WTC11 (cell line): ENCODE results near the gene PREB. TPM values are rescaled to one million over a fixed set of nuclear protein-coding genes. Genes with fewer than 3 reads are reported as not detected.

Source experiments
- ATAC-seq: fragments of 200-7000 bp; cut with Tn5 transposase; 2 replicates; pipeline ENCODE4 v1.10.0; 2021; ENCODE audit warnings: mild to moderate bottlenecking, moderate library complexity
- CTCF ChIA-PET: fragments of 300-600 bp; sonication (Branson Sonifier 250); formaldehyde crosslinking; loops from one replicate; lab custom pipeline; 2021; ENCODE audit warnings: antibody characterized with exemption; lab: Charles Lee
- POLR2A ChIA-PET: fragments of 350-600 bp; sonication (Branson Sonifier 250); formaldehyde crosslinking; loops from one replicate; lab custom pipeline; 2021; ENCODE audit warnings: antibody characterized with exemption; lab: Charles Lee
- DNase-seq: peaks from one replicate; pipeline ENCODE4 v3.0.0; 2021; ENCODE audit warnings: low spot score
- H3K27ac Mint-ChIP-seq: 2 replicates; pipeline ENCODE4 v1.8.0; 2021; ENCODE audit warnings: mixed read lengths
- H3K27me3 Mint-ChIP-seq: 2 replicates; pipeline ENCODE4 v1.8.0; 2021; ENCODE audit warnings: low read depth, mild to moderate bottlenecking, moderate library complexity, mixed read lengths
- H3K36me3 Mint-ChIP-seq: 2 replicates; pipeline ENCODE4 v1.8.0; 2021; ENCODE audit warnings: mixed read lengths
- H3K4me1 Mint-ChIP-seq: 2 replicates; pipeline ENCODE4 v1.8.0; 2022; ENCODE audit warnings: mixed read lengths
- H3K4me3 Mint-ChIP-seq: 2 replicates; pipeline ENCODE4 v1.8.0; 2021; ENCODE audit warnings: mild to moderate bottlenecking, moderate library complexity, mixed read lengths
- H3K9me3 Mint-ChIP-seq: 2 replicates; pipeline ENCODE4 v1.8.0; 2021; ENCODE audit warnings: mixed read lengths
- ATF3 ChIP-seq: sonication (generic); formaldehyde crosslinking; conservative IDR thresholded peaks from 2 replicates; pipeline ENCODE4 v1.8.1; 2022; ENCODE audit warnings: mild to moderate bottlenecking, missing genetic modification reagents
- CREB1 ChIP-seq: sonication (generic); formaldehyde crosslinking; IDR thresholded peaks from 2 replicates; pipeline ENCODE4 v1.8.0; 2023; ENCODE audit warnings: mild to moderate bottlenecking, missing genetic modification reagents
- CTCF ChIP-seq: fragments of 200-600 bp; IDR thresholded peaks from 2 replicates; pipeline ENCODE4 v1.8.0; 2022; ENCODE audit warnings: antibody characterized with exemption
- E2F4 ChIP-seq: sonication (generic); formaldehyde crosslinking; IDR thresholded peaks from 2 replicates; pipeline ENCODE4 v1.8.1; 2022; ENCODE audit warnings: low read depth, mild to moderate bottlenecking, moderate library complexity, missing genetic modification reagents, borderline replicate concordance
- EMX1 ChIP-seq: fragments of 250-450 bp; sonication (Bioruptor Pico); IDR thresholded peaks from 2 replicates; pipeline ENCODE4 v1.8.0; 2021; ENCODE audit warnings: mild to moderate bottlenecking
- ERG ChIP-seq: fragments of 250-450 bp; sonication (Bioruptor Pico); IDR thresholded peaks from 2 replicates; pipeline ENCODE4 v1.8.0; 2021; ENCODE audit warnings: mild to moderate bottlenecking
- FOXP1 ChIP-seq: sonication (generic); formaldehyde crosslinking; IDR thresholded peaks from 2 replicates; pipeline ENCODE4 v1.8.0; 2022; ENCODE audit warnings: missing genetic modification reagents, mild to moderate bottlenecking, moderate library complexity, borderline replicate concordance
- GABPB1 ChIP-seq: sonication (generic); formaldehyde crosslinking; IDR thresholded peaks from 2 replicates; pipeline ENCODE4 v1.8.1; 2023; ENCODE audit warnings: mild to moderate bottlenecking, missing genetic modification reagents
- KAT7 ChIP-seq: sonication (generic); formaldehyde crosslinking; IDR thresholded peaks from 2 replicates; pipeline ENCODE4 v1.8.1; 2023; ENCODE audit warnings: missing genetic modification reagents, mild to moderate bottlenecking, borderline replicate concordance
- MYBL2 ChIP-seq: sonication (generic); formaldehyde crosslinking; IDR thresholded peaks from 2 replicates; pipeline ENCODE4 v1.8.1; 2023; ENCODE audit warnings: mild to moderate bottlenecking, moderate library complexity, missing genetic modification reagents
- OVOL2 ChIP-seq: fragments of 250-450 bp; sonication (Bioruptor Pico); IDR thresholded peaks from 2 replicates; pipeline ENCODE4 v1.9.0; 2021; ENCODE audit warnings: mild to moderate bottlenecking, borderline replicate concordance
- RELA ChIP-seq: sonication (generic); formaldehyde crosslinking; IDR thresholded peaks from 2 replicates; pipeline ENCODE4 v1.8.1; 2022; ENCODE audit warnings: missing genetic modification reagents, mild to moderate bottlenecking, borderline replicate concordance
- SMAD3 ChIP-seq: sonication (generic); formaldehyde crosslinking; IDR thresholded peaks from 2 replicates; pipeline ENCODE4 v1.8.0; 2022; ENCODE audit warnings: missing genetic modification reagents, mild to moderate bottlenecking, borderline replicate concordance
- TCF7 ChIP-seq: sonication (generic); formaldehyde crosslinking; IDR thresholded peaks from 2 replicates; pipeline ENCODE4 v1.8.0; 2022; ENCODE audit warnings: mild to moderate bottlenecking, low read depth, missing genetic modification reagents, moderate library complexity
- ZNF121 ChIP-seq: sonication (generic); formaldehyde crosslinking; IDR thresholded peaks from 2 replicates; pipeline ENCODE4 v1.8.0; 2023; ENCODE audit warnings: missing genetic modification reagents
- ZNF232 ChIP-seq: sonication (generic); formaldehyde crosslinking; IDR thresholded peaks from 2 replicates; pipeline ENCODE4 v1.8.0; 2022; ENCODE audit warnings: mild to moderate bottlenecking, missing genetic modification reagents
- ZNF263 ChIP-seq: sonication (generic); formaldehyde crosslinking; IDR thresholded peaks from 2 replicates; pipeline ENCODE4 v1.8.1; 2022; ENCODE audit warnings: low read depth, mild to moderate bottlenecking, moderate library complexity, missing genetic modification reagents
- ZNF281 ChIP-seq: sonication (generic); formaldehyde crosslinking; IDR thresholded peaks from 2 replicates; pipeline ENCODE4 v1.8.0; 2023; ENCODE audit warnings: mild to moderate bottlenecking, missing genetic modification reagents
- ZNF532 ChIP-seq: fragments of 250-450 bp; sonication (Bioruptor Pico); IDR thresholded peaks from 2 replicates; pipeline ENCODE4 v1.9.0; 2021; ENCODE audit warnings: mild to moderate bottlenecking, borderline replicate concordance
- total RNA-seq: library from RNA; stranded (reverse); gene quantifications from 3 replicates; pipeline ENCODE4 v1.2.3, GENCODE V29; 2021

Gene PREB
- total RNA-seq, 1 experiment from 2014 or later, result 69.2 TPM

- Mint-ChIP-seq H3K4me1 (peaks cover 11% of the 10 kb centered on the region), H3K9me3 (no peaks in the 10 kb centered on the region), H3K27ac (no peak overlapping the region), H3K4me3 (no peak overlapping the region), H3K27me3 (peaks cover 9% of the 10 kb centered on the region), H3K36me3 (no peaks in the 10 kb centered on the region)
- CTCF ChIA-PET, result interaction anchor here (1.9 to 2.6 kb wide), 6 partner anchors 19 to 131 kb away, joined by 9 to 50 read pairs (median 18); partner anchors contain the start of gene PREB
- ATAC-seq (no peak), DNase-seq (no peak)
- TF ChIP-seq OVOL2 (CRISPR knock-in tag), result no peak
- TF ChIP-seq GABPB1 (CRISPR knock-in tag), result peak; percentile 97
- POLR2A ChIA-PET, result no interaction called here
Measured at GRCh38 chr2:27171351-27171848, 37.0 kb upstream of the PREB start.

GRCh38 chr2:27170581-27171337 lies 36.3 kb upstream of the PREB start:
- ChIA-PET POLR2A (no interaction called here), CTCF (interaction anchor here (0.7 to 2.6 kb wide), 42 partner anchors 9 to 209 kb away, joined by 3 to 50 read pairs (median 6); partner anchors contain the start of genes ABHD1, ATRAID, CAD and CGREF1)
- no peaks in the 10 kb centered on the region for H3K9me3 Mint-ChIP-seq
- no peak overlapping the region for H3K27ac Mint-ChIP-seq
- no peak for ATAC-seq
- H3K4me3 Mint-ChIP-seq, result peak overlapping the region; percentile 58
- H3K4me1 Mint-ChIP-seq, result peaks cover 17% of the 10 kb centered on the region
- H3K36me3 Mint-ChIP-seq, result no peaks in the 10 kb centered on the region
- DNase-seq, result no peak
- H3K27me3 Mint-ChIP-seq, result peaks cover 9% of the 10 kb centered on the region
- no peak for TF ChIP-seq EMX1 (CRISPR knock-in tag)
- no peak for TF ChIP-seq CTCF
- TF ChIP-seq ZNF263 (CRISPR knock-in tag), result no peak
- no peak for TF ChIP-seq ATF3
- no peak for TF ChIP-seq TCF7
- TF ChIP-seq ERG, result no peak
- no peak for TF ChIP-seq ZNF281
- TF ChIP-seq ZNF532 (CRISPR knock-in tag), result no peak
- no peak for TF ChIP-seq E2F4 (CRISPR knock-in tag)
- TF ChIP-seq KAT7 (CRISPR knock-in tag), result no peak
- TF ChIP-seq FOXP1 (CRISPR knock-in tag), result no peak
- TF ChIP-seq CREB1 (CRISPR knock-in tag), result no peak
- TF ChIP-seq SMAD3 (CRISPR knock-in tag), result no peak
- no peak for TF ChIP-seq RELA
- TF ChIP-seq ZNF121 (CRISPR knock-in tag), result no peak
- TF ChIP-seq ZNF232 (CRISPR knock-in tag), result no peak
- TF ChIP-seq MYBL2 (CRISPR knock-in tag), result no peak
